ENCODE results near the gene GRIA3. TPM values are rescaled to one million over a fixed set of nuclear protein-coding genes. Genes with fewer than 3 reads are reported as not detected.

Gene GRIA3
- total RNA-seq, 1 experiment from 2014 or later = 1.4 TPM

GRCh38 chrX:123489011-123489410 lies 304.9 kb downstream of the GRIA3 start:
- no peak overlapping the region for H4K8ac ChIP-seq (replicated peaks; ENCODE audit: insufficient read length, low read depth, low read length)
- H3K79me1 ChIP-seq (ENCODE audit: insufficient read depth, low read depth, low read length, poor library complexity, severe bottlenecking) = no peaks in the 10 kb centered on the region
- no peak overlapping the region for H3T11ph ChIP-seq (ENCODE audit: low read length)
- no peak overlapping the region for H3K18ac ChIP-seq (ENCODE audit: insufficient read length, low read depth, low read length)
- Mint-ChIP-seq H3K4me1 (peaks cover 9 to 12% of the 10 kb centered on the region in 2 experiments), H3K4me3 (no peak overlapping the region), H3K9me3 (peaks cover 3 to 62% of the 10 kb centered on the region in 2 experiments; a peak in 4 of 5 replicates), H3K27ac (no peak overlapping the region), H3K36me3 (ENCODE audit: insufficient read depth in 1 of 3, low read depth in 3 of 3) (peaks cover 0 to 4% (median 0%) of the 10 kb centered on the region in 3 experiments; a peak in 1 of 7 replicates), H3K27me3 (ENCODE audit: low read depth) (no peaks in the 10 kb centered on the region)
- H3K79me2 ChIP-seq (ENCODE audit: insufficient read depth, low read length) = no peaks in the 10 kb centered on the region
- WGBS (ENCODE audit: extremely low coverage, insufficient read length, low lambda C conversion rate) = no CpG with 5 or more reads among the region's 1 CpG
- no peak overlapping the region for H3K14ac ChIP-seq (ENCODE audit: insufficient read depth, low read length)
- no peaks in the 10 kb centered on the region for H3K27me3 ChIP-seq (ENCODE audit: insufficient read depth, low read length)
- H3K56ac ChIP-seq (ENCODE audit: insufficient read length, low read depth, low read length) = no peak overlapping the region
- H3K4ac ChIP-seq (ENCODE audit: low read depth, low read length) = no peak overlapping the region
- H2AK5ac ChIP-seq (ENCODE audit: insufficient read length, low read length) = no peak overlapping the region
- no peak overlapping the region for H3K4me2 ChIP-seq (ENCODE audit: insufficient read depth, insufficient read length, low read length)
- no peak overlapping the region for H2AFZ ChIP-seq (ENCODE audit: low read length)
- no peak for DNase-seq
- no peaks in the 10 kb centered on the region for H3K4me1 ChIP-seq (ENCODE audit: insufficient read depth, low read length)
- no peak overlapping the region for H2BK120ac ChIP-seq (ENCODE audit: low read depth, low read length, poor library complexity, severe bottlenecking)
- no peak for TF ChIP-seq CTCF (conservative IDR thresholded peaks at IDR 0.05)
- no peaks in the 10 kb centered on the region for H4K20me1 ChIP-seq (ENCODE audit: control insufficient read depth, insufficient read depth, insufficient read length)
- no peak overlapping the region for H2BK5ac ChIP-seq (ENCODE audit: insufficient read length, low read length)
- no peaks in the 10 kb centered on the region for H3K23me2 ChIP-seq (ENCODE audit: insufficient read length, low read depth, low read length, poor library complexity, severe bottlenecking)
- no peak overlapping the region for H3K23ac ChIP-seq (ENCODE audit: insufficient read length, low read depth, low read length)
- H2BK20ac ChIP-seq (ENCODE audit: low read depth, low read length, poor library complexity, severe bottlenecking) = no peak overlapping the region
- H3K9ac ChIP-seq (ENCODE audit: extremely low read depth, insufficient read length, low read length) = no peak overlapping the region
- no peak overlapping the region for H2BK12ac ChIP-seq (ENCODE audit: insufficient read length, low read depth, low read length)
- H3K9me3 ChIP-seq (ENCODE audit: control insufficient read depth, low read depth, low read length) = peaks cover 26% of the 10 kb centered on the region
- no peak overlapping the region for H3K27ac ChIP-seq (ENCODE audit: insufficient read length, low read depth, low read length)
- H4K91ac ChIP-seq (ENCODE audit: insufficient read length, low read depth, low read length) = no peak overlapping the region
- H2BK15ac ChIP-seq (ENCODE audit: low read depth, low read length) = no peak overlapping the region
- H4K5ac ChIP-seq (ENCODE audit: insufficient read length, low read depth, low read length) = no peak overlapping the region

Data from H9 (cell line).